Activated CD4-positive, alpha-beta T cell treated with anti-CD3 and anti-CD28 coated beads, Interleukin-2, amount 10 ng/mL, durations not matched to agents 7 days and 5 days (primary cell): ENCODE measurements around the gene MAGI2. TPM values are rescaled to one million over a fixed set of nuclear protein-coding genes. Genes with fewer than 3 reads are reported as not detected.

Experiments used
- CTCF ChIA-PET: fragments of 350-600 bp; sonication (Branson Sonifier 250); formaldehyde crosslinking; loops from one replicate; lab custom pipeline; 2021; ENCODE audit warnings: antibody characterized with exemption; lab: Charles Lee
- POLR2A ChIA-PET: fragments of 350-600 bp; sonication (Branson Sonifier 250); formaldehyde crosslinking; loops from one replicate; lab custom pipeline; 2021; ENCODE audit warnings: antibody characterized with exemption; lab: Charles Lee
- DNase-seq: peaks from one replicate; pipeline ENCODE4 v3.0.0-alpha.2; 2020
- H3K27ac Mint-ChIP-seq: one replicate; pipeline ENCODE4 v1.8.0; 2021; ENCODE audit warnings: mild to moderate bottlenecking, moderate library complexity, mixed read lengths
- H3K27me3 Mint-ChIP-seq: one replicate; pipeline ENCODE4 v1.8.0; 2021; ENCODE audit warnings: mixed read lengths
- H3K36me3 Mint-ChIP-seq: one replicate; pipeline ENCODE4 v1.8.0; 2021; ENCODE audit warnings: low read depth, mixed read lengths
- H3K4me1 Mint-ChIP-seq: one replicate; pipeline ENCODE4 v1.8.0; 2021; ENCODE audit warnings: mixed read lengths
- H3K4me3 Mint-ChIP-seq: one replicate; pipeline ENCODE4 v1.8.0; 2021; ENCODE audit warnings: mild to moderate bottlenecking, moderate library complexity, mixed read lengths
- H3K9me3 Mint-ChIP-seq: one replicate; pipeline ENCODE4 v1.8.0; 2021; ENCODE audit warnings: mixed read lengths
- total RNA-seq, 2 experiments: library from RNA; stranded (reverse); gene quantifications; one replicate each; pipeline ENCODE4 v1.2.3, GENCODE V29; 2021

The MAGI2 gene
- under 1 TPM; 0.05 to 0.10 TPM for total RNA-seq

DNA sequence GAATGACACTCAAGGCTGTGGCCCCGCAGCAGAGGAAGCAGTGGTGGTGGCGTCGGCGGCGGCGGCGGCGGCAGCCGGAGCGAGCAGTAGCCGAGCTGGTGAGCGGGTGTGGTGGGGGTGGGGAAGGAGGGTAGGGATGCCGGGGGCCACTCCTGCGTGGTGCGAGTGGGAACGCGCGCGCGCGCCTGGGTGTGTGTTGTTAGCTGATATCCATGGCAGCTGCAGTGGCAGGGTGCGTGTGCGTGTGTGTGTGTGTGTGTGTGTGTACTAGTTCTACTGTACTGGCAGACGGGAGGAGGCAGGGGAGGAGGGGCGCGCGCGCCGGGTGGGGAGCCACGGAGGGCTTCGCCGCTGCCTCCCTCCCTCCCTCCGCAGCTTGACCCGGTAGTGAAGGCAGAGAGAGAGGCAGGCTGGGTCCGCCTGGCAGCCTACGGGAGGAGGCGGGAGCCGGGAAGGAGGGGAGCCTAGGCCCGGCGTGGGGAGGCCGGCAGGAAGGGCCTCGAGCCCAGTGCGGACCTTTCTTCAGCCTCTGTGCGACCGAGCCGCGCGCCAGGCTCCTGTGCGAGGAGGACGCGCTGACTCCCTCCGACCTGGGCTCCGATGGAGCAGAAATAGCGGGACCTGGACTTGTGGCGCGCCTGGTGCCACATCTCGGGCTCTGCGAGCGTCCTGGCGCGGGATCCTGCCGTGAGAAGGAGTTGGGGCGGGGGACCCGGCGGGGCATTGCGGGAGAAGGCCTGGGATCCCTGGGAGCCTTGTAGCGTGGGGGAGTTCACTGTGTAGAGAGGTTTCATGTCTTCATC lies at the start of gene MAGI2:
Gene MAGI2, minus strand, starts transcription at position 110 of the 803 bp plus-strand sequence. CDS start 347 bp downstream, outside the sequence.
- Mint-ChIP-seq H3K4me3 (peak within 1 kb of the TSS; percentile 7), H3K27me3 (peaks cover 51% of the 10 kb centered on the region)
- no peak for DNase-seq

GRCh38 chr7:79502151-79502550 lies 48.7 kb upstream of the MAGI2 start:
- Mint-ChIP-seq H3K4me3 (no peak overlapping the region), H3K36me3 (no peaks in the 10 kb centered on the region), H3K9me3 (no peaks in the 10 kb centered on the region), H3K27ac (no peak overlapping the region), H3K27me3 (no peaks in the 10 kb centered on the region), H3K4me1 (no peaks in the 10 kb centered on the region)
- no peak for DNase-seq
- POLR2A ChIA-PET, result no interaction called here
- CTCF ChIA-PET, result no interaction called here

More for the DNA sequence above, at the start of gene MAGI2:
- POLR2A ChIA-PET, result no interaction called here
- CTCF ChIA-PET, result no interaction called here
- Mint-ChIP-seq H3K9me3 (no peaks in the 10 kb centered on the region), H3K4me1 (peaks cover 2% of the 10 kb centered on the region), H3K27ac (no peak within 1 kb of the TSS), H3K36me3 (no peaks in the 10 kb centered on the region)

DNA sequence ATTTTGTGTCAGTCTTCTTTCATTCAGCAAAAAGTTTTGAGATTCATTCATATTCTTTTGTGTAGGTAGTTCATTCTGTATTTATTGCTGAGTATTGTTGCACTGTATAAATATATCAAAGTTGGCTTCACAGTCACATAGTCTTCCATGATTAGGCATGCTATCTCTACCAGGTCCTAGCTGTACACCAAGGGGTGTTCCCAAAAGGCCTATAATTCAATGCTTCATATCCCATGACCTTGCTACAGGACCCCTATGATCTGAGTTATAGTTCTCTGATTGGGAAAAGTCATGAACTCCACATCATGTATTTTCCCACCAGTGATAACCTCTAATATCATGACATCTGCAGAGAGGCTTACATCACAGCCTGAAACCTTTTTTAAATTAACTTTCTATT lies 47.3 kb upstream of the MAGI2 start:
- Mint-ChIP-seq H3K27ac (no peak overlapping the region), H3K4me3 (no peak overlapping the region), H3K36me3 (no peaks in the 10 kb centered on the region), H3K4me1 (no peaks in the 10 kb centered on the region), H3K9me3 (no peaks in the 10 kb centered on the region), H3K27me3 (no peaks in the 10 kb centered on the region)
- POLR2A ChIA-PET, result no interaction called here
- no peak for DNase-seq
- CTCF ChIA-PET, result no interaction called here

DNA sequence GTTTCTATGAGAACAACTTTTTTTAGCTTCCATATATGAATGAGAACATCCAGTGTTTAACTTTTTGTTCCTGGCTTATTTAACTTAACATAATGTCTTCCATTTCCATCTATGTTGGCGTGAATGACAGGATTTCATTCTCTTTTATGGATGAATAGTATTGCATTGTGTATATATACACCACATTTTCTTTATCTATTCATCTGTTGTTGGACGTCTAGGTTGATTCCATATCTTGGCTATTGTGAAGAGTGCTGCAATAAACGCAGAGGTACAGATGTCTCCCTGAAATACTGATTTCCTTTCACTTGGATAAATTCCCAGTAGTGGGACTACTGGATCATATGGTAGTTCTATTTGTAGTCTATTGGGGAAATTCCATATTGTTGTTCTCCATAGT lies 44.3 kb upstream of the MAGI2 start:
- ChIA-PET CTCF (no interaction called here), POLR2A (no interaction called here)
- H3K36me3 Mint-ChIP-seq, result no peaks in the 10 kb centered on the region
- DNase-seq, result no peak
- H3K27ac Mint-ChIP-seq, result no peak overlapping the region
- H3K9me3 Mint-ChIP-seq, result no peaks in the 10 kb centered on the region
- no peak overlapping the region for H3K4me3 Mint-ChIP-seq
- H3K27me3 Mint-ChIP-seq, result no peaks in the 10 kb centered on the region
- no peaks in the 10 kb centered on the region for H3K4me1 Mint-ChIP-seq

DNA sequence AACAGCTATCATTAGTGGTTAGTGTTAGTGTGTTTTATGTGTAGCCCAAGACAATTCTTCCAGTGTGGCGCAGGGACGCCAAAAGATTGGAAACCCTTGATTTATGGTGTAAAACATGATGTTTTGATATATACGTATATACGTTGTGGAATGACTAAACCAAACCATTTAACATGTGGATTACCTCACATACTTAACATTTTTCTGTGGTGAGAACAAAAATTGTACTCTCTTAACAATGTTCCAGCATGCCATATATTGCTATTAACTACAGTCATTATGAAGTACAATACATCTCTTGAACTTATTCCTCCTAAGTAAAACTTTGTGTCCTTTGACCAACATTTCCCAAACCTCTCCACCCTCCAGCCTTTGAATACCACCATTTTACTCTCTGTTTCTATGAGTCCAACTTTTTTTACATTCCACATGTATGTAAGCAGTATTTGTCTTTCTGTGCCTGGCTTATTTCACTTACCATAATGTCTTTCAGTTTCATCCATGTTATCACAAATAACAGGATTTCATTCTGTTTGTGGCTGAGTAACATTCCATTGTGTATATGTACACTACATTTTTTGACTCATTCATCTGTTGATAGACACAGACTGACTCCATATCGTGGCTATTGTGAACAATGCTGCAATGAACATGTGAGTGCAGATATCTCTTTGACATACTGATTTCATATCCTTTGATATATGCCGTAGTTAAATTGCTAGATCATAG lies 42.2 kb upstream of the MAGI2 start:
- CTCF ChIA-PET, result no interaction called here

GRCh38 chr7:79494046-79494445 lies 40.6 kb upstream of the MAGI2 start:
- Mint-ChIP-seq H3K27me3 (no peaks in the 10 kb centered on the region), H3K4me1 (no peaks in the 10 kb centered on the region), H3K27ac (no peak overlapping the region), H3K9me3 (no peaks in the 10 kb centered on the region), H3K4me3 (no peak overlapping the region), H3K36me3 (no peaks in the 10 kb centered on the region)
- DNase-seq, result no peak
- CTCF ChIA-PET, result no interaction called here
- POLR2A ChIA-PET, result no interaction called here

More for the DNA sequence above, 42.2 kb upstream of the MAGI2 start:
- H3K36me3 Mint-ChIP-seq, result no peaks in the 10 kb centered on the region
- no peaks in the 10 kb centered on the region for H3K9me3 Mint-ChIP-seq
- no peaks in the 10 kb centered on the region for H3K4me1 Mint-ChIP-seq
- no peaks in the 10 kb centered on the region for H3K27me3 Mint-ChIP-seq
- H3K4me3 Mint-ChIP-seq, result no peak overlapping the region
- no peak overlapping the region for H3K27ac Mint-ChIP-seq
- POLR2A ChIA-PET, result no interaction called here
- no peak for DNase-seq

DNA sequence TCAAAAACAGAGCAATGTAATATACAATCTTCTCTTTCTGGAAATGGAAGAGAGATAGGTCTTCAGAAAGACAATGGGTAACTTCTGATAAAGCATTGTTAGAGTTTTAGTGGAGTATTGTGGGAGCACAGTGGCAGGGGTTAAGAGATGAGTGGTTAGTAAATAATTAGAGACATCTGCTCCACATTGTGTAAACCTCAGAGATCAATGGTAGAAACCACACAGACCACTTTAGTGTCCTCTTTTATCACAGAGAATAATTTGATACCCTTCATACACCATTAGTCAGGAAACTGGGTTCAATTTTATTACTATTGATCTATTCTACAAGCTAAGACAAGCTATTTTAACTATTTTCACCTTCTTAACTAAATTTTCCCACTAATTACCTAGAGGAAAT lies 35.9 kb upstream of the MAGI2 start:
- Mint-ChIP-seq H3K36me3 (no peaks in the 10 kb centered on the region), H3K4me1 (no peaks in the 10 kb centered on the region), H3K27ac (no peak overlapping the region), H3K27me3 (no peaks in the 10 kb centered on the region), H3K4me3 (no peak overlapping the region), H3K9me3 (no peaks in the 10 kb centered on the region)
- no peak for DNase-seq
- POLR2A ChIA-PET, result no interaction called here
- CTCF ChIA-PET, result no interaction called here

DNA sequence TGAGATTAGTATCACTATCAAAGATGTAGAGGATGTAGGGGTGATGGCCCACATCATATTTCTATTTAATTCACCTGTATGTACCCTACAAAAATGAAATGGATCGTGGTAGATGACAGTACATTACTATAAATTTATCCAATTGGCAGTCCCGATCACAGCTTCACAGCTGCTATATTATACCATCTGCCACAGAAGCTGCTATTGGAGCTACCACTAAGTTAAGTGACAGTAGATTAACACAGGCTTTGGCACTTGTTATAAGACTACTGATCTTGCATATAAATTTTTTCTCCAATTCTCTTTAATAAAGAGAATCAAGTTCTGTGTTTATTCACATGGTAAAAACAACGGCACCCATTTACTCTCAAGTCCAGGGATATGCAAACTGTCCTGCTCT lies 24.9 kb upstream of the MAGI2 start:
- Mint-ChIP-seq H3K4me1 (no peaks in the 10 kb centered on the region), H3K27me3 (no peaks in the 10 kb centered on the region), H3K4me3 (no peak overlapping the region), H3K9me3 (no peaks in the 10 kb centered on the region), H3K36me3 (no peaks in the 10 kb centered on the region), H3K27ac (no peak overlapping the region)
- ChIA-PET POLR2A (no interaction called here), CTCF (no interaction called here)
- no peak for DNase-seq

DNA sequence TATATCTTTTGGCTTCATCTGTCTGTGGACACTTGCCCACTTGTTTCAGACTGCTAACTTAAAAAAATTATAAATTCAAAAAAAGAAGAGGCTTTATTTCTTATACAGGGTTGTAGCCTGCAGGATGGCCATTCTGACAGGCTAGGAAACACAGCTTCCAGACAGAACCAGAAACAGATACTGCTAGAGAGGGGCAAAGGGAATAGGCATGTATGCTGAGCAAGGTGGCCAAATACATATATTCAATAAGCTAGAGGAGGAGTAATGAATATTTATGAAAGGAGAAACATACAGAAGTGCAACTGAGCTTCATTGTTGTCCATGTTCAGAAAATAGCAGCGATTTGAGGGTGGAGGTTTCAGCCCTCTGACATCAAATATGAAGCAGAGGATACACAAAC lies 22.0 kb upstream of the MAGI2 start:
- no peak for DNase-seq
- ChIA-PET CTCF (no interaction called here), POLR2A (no interaction called here)
- no peaks in the 10 kb centered on the region for H3K9me3 Mint-ChIP-seq
- no peaks in the 10 kb centered on the region for H3K27me3 Mint-ChIP-seq
- no peaks in the 10 kb centered on the region for H3K4me1 Mint-ChIP-seq
- no peak overlapping the region for H3K27ac Mint-ChIP-seq
- no peaks in the 10 kb centered on the region for H3K36me3 Mint-ChIP-seq
- no peak overlapping the region for H3K4me3 Mint-ChIP-seq

GRCh38 chr7:79471699-79472098 lies 18.2 kb upstream of the MAGI2 start:
- H3K9me3 Mint-ChIP-seq, result no peaks in the 10 kb centered on the region
- H3K27me3 Mint-ChIP-seq, result no peaks in the 10 kb centered on the region
- H3K4me1 Mint-ChIP-seq, result no peaks in the 10 kb centered on the region
- no peak overlapping the region for H3K4me3 Mint-ChIP-seq
- DNase-seq, result no peak
- no peak overlapping the region for H3K27ac Mint-ChIP-seq
- H3K36me3 Mint-ChIP-seq, result no peaks in the 10 kb centered on the region
- POLR2A ChIA-PET, result no interaction called here
- CTCF ChIA-PET, result no interaction called here

GRCh38 chr7:79471283-79471682 lies 17.8 kb upstream of the MAGI2 start:
- Mint-ChIP-seq H3K4me3 (no peak overlapping the region), H3K4me1 (no peaks in the 10 kb centered on the region), H3K27me3 (no peaks in the 10 kb centered on the region), H3K27ac (no peak overlapping the region), H3K9me3 (no peaks in the 10 kb centered on the region), H3K36me3 (no peaks in the 10 kb centered on the region)
- DNase-seq, result no peak
- POLR2A ChIA-PET, result no interaction called here
- CTCF ChIA-PET, result no interaction called here

GRCh38 chr7:79465551-79465950 lies 12.1 kb upstream of the MAGI2 start:
- Mint-ChIP-seq H3K4me1 (no peaks in the 10 kb centered on the region), H3K27ac (no peak overlapping the region), H3K4me3 (no peak overlapping the region), H3K27me3 (no peaks in the 10 kb centered on the region), H3K36me3 (no peaks in the 10 kb centered on the region), H3K9me3 (no peaks in the 10 kb centered on the region)
- CTCF ChIA-PET, result no interaction called here
- POLR2A ChIA-PET, result no interaction called here
- DNase-seq, result no peak

DNA sequence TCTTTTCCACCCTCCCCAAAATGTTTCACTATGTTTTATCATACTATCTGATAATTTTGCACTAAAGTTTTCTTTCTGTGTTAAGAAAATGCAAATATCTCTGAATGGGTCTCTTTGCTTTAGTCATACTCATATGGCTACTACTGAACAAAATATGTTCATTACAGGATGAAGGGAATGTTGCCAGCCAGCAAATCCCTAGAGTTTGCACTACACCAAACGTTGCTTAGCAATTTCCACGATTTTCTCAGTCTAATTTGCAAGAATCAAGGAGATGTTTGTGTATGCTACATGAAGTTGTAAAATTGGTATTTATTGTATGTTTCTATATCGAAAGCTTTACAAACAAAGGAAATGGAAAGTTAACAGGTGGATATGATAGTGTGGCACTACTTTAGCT lies 10.6 kb upstream of the MAGI2 start:
- no peaks in the 10 kb centered on the region for H3K4me1 Mint-ChIP-seq
- DNase-seq, result no peak
- H3K9me3 Mint-ChIP-seq, result no peaks in the 10 kb centered on the region
- no peaks in the 10 kb centered on the region for H3K27me3 Mint-ChIP-seq
- H3K4me3 Mint-ChIP-seq, result no peak overlapping the region
- H3K36me3 Mint-ChIP-seq, result no peaks in the 10 kb centered on the region
- no peak overlapping the region for H3K27ac Mint-ChIP-seq
- ChIA-PET POLR2A (no interaction called here), CTCF (no interaction called here)
